Astrocyte of the spinal cord (primary cell): ENCODE results near the gene CGNL1.

Source experiments
- DNase-seq: peaks from one replicate; pipeline ENCODE4 v3.0.0; 2011; ENCODE audit warnings: low read depth, low spot score
- H3K4me3 ChIP-seq: 2 replicates; pipeline ENCODE4 v1.5.1; 2011; ENCODE audit warnings: low read depth, mild to moderate bottlenecking, low read length, moderate library complexity
- CTCF ChIP-seq: IDR thresholded peaks from 2 replicates; pipeline ENCODE4 v1.5.1; 2012; ENCODE audit warnings: low read depth, mild to moderate bottlenecking, low read length, inconsistent platforms
- in situ Hi-C: cut with HindIII; loops from 2 replicates; pipeline ENCODE4 v1.10.0; 2017; ENCODE audit warnings: low sequenced_read_pairs

CGNL1 gene

GRCh38 chr15:57380854-57381253 is 4.5 kb downstream of the CGNL1 start:
- no peak for TF ChIP-seq CTCF
- DNase-seq = no peak
- H3K4me3 ChIP-seq = no peak overlapping the region
- in situ Hi-C loops = no loop called here

- in situ Hi-C loops = no loop called here
- H3K4me3 ChIP-seq = no peak overlapping the region
- no peak for TF ChIP-seq CTCF
- DNase-seq = no peak
These were observed 5.9 kb downstream of the CGNL1 start for GRCh38 chr15:57382215-57382614.

- no peak for TF ChIP-seq CTCF
- in situ Hi-C loops = no loop called here
- DNase-seq = no peak
- H3K4me3 ChIP-seq = no peak overlapping the region
These were observed 6.7 kb downstream of the CGNL1 start for GRCh38 chr15:57382969-57383368.

- in situ Hi-C loops = no loop called here
- H3K4me3 ChIP-seq = no peak overlapping the region
- DNase-seq = no peak
- TF ChIP-seq CTCF = no peak
These were observed 7.7 kb downstream of the CGNL1 start for GRCh38 chr15:57384024-57384423.

GRCh38 chr15:57384816-57385215 is 8.5 kb downstream of the CGNL1 start:
- TF ChIP-seq CTCF = no peak
- in situ Hi-C loops = no loop called here
- peak; percentile 57 for DNase-seq
- no peak overlapping the region for H3K4me3 ChIP-seq

GRCh38 chr15:57385923-57386390 is 9.7 kb downstream of the CGNL1 start:
- in situ Hi-C loops = no loop called here
- no peak for DNase-seq
- TF ChIP-seq CTCF = no peak
- no peak overlapping the region for H3K4me3 ChIP-seq

GRCh38 chr15:57386976-57387375 is 10.7 kb downstream of the CGNL1 start:
- H3K4me3 ChIP-seq = no peak overlapping the region
- in situ Hi-C loops = no loop called here
- TF ChIP-seq CTCF = no peak
- DNase-seq = no peak
